Stimulated activated CD4-positive, alpha-beta T cell treated with anti-CD3 and anti-CD28 coated beads, Interleukin-1b, Interleukin-23, amount 100 ng/mL, for 24 hours (primary cell): ENCODE results near the gene RAP1GAP.

ENCODE experiments used
- DNase-seq, 4 experiments: peaks; one replicate each; pipeline ENCODE4 v3.0.0-alpha.2; 2020; ENCODE audit warnings: low read depth in 4 of 4, low spot score in 1 of 4

The RAP1GAP gene

GRCh38 chr1:21594501-21594900, 74.7 kb downstream of the RAP1GAP start:
- no peak for DNase-seq

DNA sequence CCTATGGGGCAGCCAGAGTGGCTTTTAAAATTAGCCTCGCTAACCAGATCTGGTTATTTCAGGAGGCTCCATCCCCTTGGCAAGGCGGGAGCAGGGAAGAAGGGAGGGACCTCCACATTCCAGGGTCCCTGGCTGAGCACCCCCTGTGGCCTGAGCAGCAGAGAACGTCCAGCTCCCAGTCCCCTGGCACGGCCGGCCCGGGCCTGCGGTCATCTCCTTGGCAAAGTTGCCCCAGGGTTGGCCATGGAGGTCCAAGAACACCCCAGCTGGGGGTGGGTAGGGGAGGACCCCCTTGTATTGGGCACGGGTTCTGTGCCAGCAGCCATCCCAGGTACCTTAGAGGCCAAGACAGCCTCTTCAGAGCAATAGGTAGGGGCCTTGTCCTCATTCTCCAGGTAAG, 75.9 kb downstream of the RAP1GAP start:
- DNase-seq: no peak

- no peak for DNase-seq
Observed at GRCh38 chr1:21592086-21592865, 76.9 kb downstream of the RAP1GAP start.

DNA sequence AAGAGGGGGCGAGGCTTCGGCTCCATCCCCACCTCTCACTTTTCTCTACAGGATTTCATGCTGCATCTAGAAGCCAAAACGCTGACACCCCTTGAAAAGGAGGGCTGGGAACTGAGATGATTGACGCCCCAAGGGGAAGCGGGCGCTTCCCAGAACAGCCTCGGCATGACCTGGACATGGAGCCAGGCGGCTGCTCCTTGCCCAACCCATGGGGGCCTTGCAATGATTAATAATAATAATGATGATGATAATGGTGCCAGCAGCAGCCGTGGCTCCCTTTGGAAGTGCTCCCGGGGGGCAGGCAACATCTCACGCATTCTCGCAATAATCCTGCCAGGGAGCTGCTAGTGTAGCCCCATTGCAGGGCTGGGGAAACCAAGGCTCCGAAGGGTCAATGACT, 78.2 kb downstream of the RAP1GAP start:
- DNase-seq: no peak

GRCh38 chr1:21590126-21590880, 78.9 kb downstream of the RAP1GAP start:
- DNase-seq: no peak

DNA sequence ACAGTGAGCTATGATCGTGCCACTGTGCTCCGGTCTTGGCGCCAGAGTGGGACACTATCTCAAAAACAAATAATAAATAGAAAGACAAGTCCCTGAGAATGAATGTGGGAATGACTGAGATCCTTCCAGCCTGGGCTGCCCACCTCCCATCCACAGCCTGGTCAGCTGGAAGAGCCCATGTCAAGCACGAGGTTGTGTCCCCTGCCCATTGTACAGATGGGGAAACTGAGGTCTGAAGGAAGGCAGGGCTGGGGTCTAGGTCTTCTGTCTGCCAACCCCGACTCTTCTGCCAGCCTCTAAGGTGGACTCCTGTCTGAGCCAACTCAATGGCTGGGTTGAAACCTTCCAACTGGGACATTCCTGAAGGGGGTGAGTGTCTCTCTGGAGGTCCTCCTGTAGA, 79.5 kb downstream of the RAP1GAP start:
- DNase-seq: no peak

DNA sequence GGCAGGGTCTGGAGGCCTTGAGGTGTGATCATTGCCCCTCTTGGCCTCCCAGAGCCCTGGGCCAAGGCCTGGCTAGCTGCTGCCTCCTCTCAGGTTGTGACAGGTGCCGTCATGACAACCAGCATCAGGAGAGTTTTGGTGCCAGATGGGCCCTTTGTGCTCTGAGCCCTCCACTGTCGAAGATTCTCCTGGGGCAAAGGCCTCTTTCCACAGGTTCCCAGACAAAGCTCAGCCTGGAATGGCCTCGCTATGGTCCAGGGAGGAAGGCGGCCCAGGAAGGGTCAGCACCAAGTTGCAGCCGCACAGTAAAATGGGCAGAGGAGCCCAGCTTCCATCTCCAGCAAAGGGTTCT, 81.6 kb downstream of the RAP1GAP start:
- no peak for DNase-seq

GRCh38 chr1:21586846-21587601, 82.1 kb downstream of the RAP1GAP start:
- DNase-seq: no peak

DNA sequence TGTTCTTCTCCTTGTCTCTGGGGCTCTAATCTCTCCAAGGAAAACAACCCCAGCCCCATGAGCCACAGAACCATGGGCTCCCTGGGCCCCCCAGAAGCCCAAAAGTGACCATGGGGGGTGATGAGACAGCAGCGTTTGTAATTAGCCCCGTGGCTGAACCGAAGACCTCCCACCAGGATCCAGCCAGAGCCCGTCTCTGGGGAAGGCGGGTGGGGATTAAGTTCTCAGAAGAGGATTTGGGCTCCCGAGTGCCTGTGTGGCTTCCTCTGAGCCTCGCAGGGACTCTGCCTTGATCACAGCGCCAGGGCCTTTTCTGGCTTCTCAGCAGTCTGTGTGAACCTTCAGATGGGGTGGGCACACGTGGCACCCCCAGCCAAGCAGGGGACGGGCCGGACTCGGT, 82.9 kb downstream of the RAP1GAP start:
- no peak for DNase-seq

DNA sequence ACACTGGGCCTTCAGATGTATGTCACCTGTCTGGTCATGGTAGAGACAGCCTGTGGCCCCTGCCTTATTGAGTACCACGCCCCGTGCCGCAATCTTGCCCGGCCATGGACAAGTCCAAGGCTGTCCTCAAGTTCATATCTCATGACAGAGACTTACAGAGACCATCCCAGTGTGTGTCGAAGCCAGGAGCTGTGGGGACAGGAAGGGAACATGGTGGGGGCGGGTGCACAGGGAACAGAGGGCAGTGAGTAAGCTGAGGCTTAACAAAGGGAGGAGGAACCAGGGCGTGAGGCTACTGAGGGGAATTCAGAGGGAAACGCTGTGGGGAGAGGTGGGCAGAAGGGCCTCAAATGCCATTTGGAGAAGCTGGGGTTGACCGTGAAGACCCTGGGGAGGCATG, 84.1 kb downstream of the RAP1GAP start:
- no peak for DNase-seq

GRCh38 chr1:21584096-21584495, 85.1 kb downstream of the RAP1GAP start:
- no peak for DNase-seq

DNA sequence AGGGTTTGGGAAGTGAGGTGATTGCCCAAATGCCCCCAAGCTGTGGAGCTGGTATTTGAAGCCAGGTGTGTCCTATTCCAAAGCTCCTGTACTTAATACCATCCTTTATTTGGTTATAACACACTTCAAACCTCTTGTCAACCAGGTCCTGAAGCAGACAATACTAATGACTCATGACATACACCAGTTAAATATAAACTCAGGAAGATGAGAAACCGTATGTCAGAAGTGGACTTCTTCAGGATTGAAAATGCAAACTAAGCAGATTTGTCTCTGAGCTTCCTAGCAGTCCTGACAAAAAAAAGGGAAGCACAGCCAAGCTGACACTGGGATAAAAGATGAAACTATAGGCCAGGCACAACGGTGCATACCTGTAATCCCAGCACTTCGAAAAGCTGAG, 89.4 kb downstream of the RAP1GAP start:
- DNase-seq: no peak

DNA sequence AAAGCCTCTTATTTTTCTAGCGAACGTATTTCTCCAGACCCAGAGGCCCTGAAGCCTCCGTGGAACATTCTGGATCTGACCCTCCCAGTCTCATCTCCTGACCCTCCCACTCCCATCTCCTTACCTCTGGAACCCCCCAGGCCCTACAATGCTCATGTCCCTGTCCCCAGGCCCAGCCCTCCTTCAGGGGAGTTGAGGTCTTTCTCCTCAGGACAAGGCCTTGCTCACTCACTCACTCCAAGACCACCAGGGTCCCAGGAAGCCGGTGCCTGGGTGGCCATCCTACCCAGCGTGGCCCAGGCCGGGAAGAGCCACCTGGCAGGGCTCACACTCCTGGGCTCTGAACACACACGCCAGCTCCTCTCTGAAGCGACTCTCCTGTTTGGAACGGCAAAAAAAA, 91.2 kb downstream of the RAP1GAP start:
- no peak for DNase-seq

DNA sequence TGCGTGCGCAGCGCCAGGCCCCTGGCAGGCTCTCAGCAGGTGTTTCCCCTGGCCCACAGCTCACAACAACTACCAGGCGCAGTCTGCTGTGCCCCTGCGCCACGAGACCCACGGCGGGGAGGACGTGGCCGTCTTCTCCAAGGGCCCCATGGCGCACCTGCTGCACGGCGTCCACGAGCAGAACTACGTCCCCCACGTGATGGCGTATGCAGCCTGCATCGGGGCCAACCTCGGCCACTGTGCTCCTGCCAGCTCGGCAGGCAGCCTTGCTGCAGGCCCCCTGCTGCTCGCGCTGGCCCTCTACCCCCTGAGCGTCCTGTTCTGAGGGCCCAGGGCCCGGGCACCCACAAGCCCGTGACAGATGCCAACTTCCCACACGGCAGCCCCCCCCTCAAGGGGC, 91.8 kb downstream of the RAP1GAP start:
- no peak for DNase-seq

GRCh38 chr1:21576798-21577187, 92.4 kb downstream of the RAP1GAP start:
- DNase-seq: no peak

DNA sequence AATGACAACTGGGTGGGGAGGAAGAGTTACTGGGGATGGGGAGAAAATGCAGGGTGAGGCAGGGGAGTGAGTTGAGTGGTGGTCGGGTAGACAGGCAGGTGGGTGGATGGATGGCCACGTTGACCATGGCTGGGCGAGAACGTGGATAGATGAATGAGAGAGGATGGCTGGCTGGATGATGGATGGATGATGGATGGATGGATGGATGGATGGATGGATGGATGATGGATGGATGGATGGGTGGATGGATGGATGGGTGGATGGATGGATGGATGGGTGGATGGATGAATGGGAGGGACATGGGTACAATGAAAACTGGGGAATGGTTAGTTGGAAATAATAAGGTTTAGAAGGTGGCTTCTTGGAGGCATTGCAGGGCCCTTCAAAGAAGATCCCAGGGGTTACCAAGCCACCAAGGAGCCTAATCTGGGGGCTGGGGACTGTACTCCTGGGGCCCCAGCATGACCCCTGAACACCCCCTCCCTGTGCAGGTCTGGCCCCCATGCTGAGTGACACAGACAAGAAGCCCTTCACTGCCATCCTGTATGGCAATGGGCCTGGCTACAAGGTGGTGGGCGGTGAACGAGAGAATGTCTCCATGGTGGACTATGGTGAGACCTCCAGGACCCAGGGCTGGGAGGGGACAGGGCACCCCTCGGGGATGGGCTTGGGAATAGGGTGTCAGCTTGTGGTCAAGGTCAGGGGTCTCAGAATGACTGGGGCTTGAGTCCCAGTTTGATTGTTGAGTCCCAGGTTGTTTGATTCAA, 92.9 kb downstream of the RAP1GAP start:
- no peak for DNase-seq

DNA sequence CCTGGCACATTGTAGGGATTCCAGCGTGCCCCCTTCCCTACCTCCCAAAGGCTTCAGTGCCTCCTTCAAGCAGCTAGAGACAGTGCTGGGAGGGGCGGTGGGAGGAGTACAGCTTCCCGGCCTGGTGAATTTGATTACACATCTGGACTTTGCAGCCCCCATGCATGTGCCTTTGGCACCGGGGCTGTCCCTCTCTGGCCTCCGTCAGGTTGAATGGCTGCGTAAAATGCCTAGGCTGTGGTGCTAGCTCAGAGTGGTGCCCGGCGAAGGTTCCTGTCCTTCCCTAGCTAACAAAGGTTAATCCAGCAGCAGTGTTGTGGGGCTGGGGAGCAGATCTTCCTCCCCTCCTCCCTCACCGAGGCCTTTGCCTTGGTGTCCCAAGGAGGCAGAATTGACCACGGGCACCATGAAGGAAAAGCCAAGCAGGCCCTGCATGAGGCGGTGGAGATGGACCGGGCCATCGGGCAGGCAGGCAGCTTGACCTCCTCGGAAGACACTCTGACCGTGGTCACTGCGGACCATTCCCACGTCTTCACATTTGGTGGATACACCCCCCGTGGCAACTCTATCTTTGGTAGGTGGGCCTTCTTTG, 93.7 kb downstream of the RAP1GAP start:
- no peak for DNase-seq

- no peak for DNase-seq
Observed at GRCh38 chr1:21574466-21575151, 94.5 kb downstream of the RAP1GAP start.

DNA sequence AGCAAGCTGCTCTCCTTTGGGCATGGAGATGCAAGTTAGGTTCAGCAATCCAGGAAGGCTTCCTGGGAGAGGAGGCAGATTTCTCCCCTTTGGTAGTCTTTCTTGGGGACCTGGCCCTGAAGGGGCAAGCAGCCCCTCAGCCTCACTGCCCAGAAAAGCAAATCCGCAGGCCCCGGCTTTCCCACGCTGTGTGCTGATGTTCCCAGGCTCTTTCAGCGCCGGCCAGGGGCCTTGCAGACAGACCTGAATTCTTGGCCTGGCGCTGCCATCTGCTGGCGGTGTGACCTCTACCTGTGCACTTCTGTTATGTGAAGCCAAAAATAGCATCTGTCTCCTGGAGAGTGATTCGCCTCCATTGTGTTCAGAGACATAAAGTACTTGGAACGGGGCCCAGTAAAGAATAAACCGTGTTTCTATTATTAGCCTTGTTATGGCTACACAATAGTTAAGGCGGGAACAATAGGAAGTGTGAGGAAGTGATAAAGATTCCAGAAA, 95.1 kb downstream of the RAP1GAP start:
- DNase-seq: peak in 1 of 4 experiments; percentile 8

DNA sequence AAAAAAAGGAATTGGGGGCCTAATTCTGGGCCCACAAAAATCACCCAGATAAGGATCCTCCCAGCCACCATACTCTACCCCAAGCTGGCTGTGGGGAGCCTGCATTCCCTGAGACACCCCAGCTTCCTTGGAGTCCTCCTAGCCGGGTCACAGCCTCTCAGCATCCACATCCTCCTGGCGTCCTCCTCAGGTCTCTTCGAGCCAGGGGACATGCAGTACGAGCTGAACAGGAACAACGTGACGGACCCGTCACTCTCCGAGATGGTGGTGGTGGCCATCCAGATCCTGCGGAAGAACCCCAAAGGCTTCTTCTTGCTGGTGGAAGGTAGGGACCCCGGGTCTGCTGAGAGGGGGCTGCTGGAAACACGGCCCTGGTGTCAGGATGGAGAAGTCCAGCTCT, 95.7 kb downstream of the RAP1GAP start:
- DNase-seq: no peak
